ENCODE measurements around the gene MACROD2.

GRCh38 chr20:15111654-15112053 is 1116.3 kb downstream of the MACROD2 start:
- TF ChIP-seq CTCF (IDR thresholded peaks at IDR 0.05), result no peak
- no peak for TF ChIP-seq POLR2A (IDR thresholded peaks at IDR 0.05)
